HUES64 (cell line): Measurements from ENCODE around the gene MSI2.
A peak's percentile ranks its signal among the peaks of the same experiment; 100 is the strongest.

Source experiments
- H3K27ac ChIP-seq: 2 replicates; pipeline ENCODE4 v1.7.0; 2013; ENCODE audit warnings: low read depth, low read length, inconsistent platforms
- H3K27me3 ChIP-seq: 2 replicates; pipeline ENCODE4 v1.6.1; 2013; ENCODE audit warnings: mild to moderate bottlenecking, low read length; ENCODE audit not compliant: insufficient read depth
- H3K36me3 ChIP-seq: 2 replicates; pipeline ENCODE4 v1.6.1; 2013; ENCODE audit warnings: mild to moderate bottlenecking, low read length; ENCODE audit not compliant: insufficient read depth
- H3K4me1 ChIP-seq: 2 replicates; pipeline ENCODE4 v1.6.1; 2013; ENCODE audit warnings: mild to moderate bottlenecking, low read length, moderate library complexity; ENCODE audit not compliant: insufficient read depth
- H3K4me3 ChIP-seq: 2 replicates; pipeline ENCODE4 v1.5.1; 2013; ENCODE audit warnings: mild to moderate bottlenecking, low read length, moderate library complexity
- H3K9ac ChIP-seq: 2 replicates; pipeline ENCODE4 v1.6.1; 2013; ENCODE audit warnings: mild to moderate bottlenecking, low read depth, low read length
- H3K9me3 ChIP-seq: 2 replicates; pipeline ENCODE4 v1.6.1; 2013; ENCODE audit warnings: low read depth, low read length; ENCODE audit not compliant: insufficient read depth
- WGBS: fragments of 150-250, 120-280 bp; methylation state at CpG from one replicate; pipeline ENCODE4 v1.1.7; 2013; ENCODE audit warnings: missing lambda C conversion rate; 5-methylcytosine and 5-hydroxymethylcytosine counted together

Gene MSI2

GRCh38 chr17:57305908-57306504 lies 49.7 kb downstream of the MSI2 start:
- Histone ChIP-seq H3K4me1 (peaks cover 19% of the 10 kb centered on the region), H3K27me3 (no peaks in the 10 kb centered on the region), H3K4me3 (no peak overlapping the region), H3K27ac (no peak overlapping the region), H3K36me3 (peaks cover 8% of the 10 kb centered on the region; the same call in 1 of the 2 replicates), H3K9ac (no peak overlapping the region), H3K9me3 (no peaks in the 10 kb centered on the region)
- 72% methylated on average over 4 of the region's 5 CpGs for WGBS

- no peaks in the 10 kb centered on the region for H3K9me3 ChIP-seq
- no peak overlapping the region for H3K4me3 ChIP-seq
- peaks cover 41% of the 10 kb centered on the region for H3K4me1 ChIP-seq
- 83% methylated on average over 5 of the region's 5 CpGs for WGBS
- no peaks in the 10 kb centered on the region for H3K27me3 ChIP-seq
- H3K36me3 ChIP-seq, result peaks cover 4% of the 10 kb centered on the region; the same call in 1 of the 2 replicates
- H3K27ac ChIP-seq, result no peak overlapping the region
- H3K9ac ChIP-seq, result no peak overlapping the region
Measured at GRCh38 chr17:57308543-57309186, 52.3 kb downstream of the MSI2 start.

GRCh38 chr17:57309479-57309878 lies 53.2 kb downstream of the MSI2 start:
- H3K36me3 ChIP-seq, result peaks cover 4% of the 10 kb centered on the region; the same call in 1 of the 2 replicates
- no peak overlapping the region for H3K27ac ChIP-seq
- H3K27me3 ChIP-seq, result no peaks in the 10 kb centered on the region
- no peaks in the 10 kb centered on the region for H3K9me3 ChIP-seq
- WGBS, result 85% methylated on average over 7 of the region's 7 CpGs
- H3K9ac ChIP-seq, result no peak overlapping the region
- no peak overlapping the region for H3K4me3 ChIP-seq
- peaks cover 48% of the 10 kb centered on the region for H3K4me1 ChIP-seq

GRCh38 chr17:57311281-57312216 lies 55.2 kb downstream of the MSI2 start:
- WGBS, result 92% methylated on average over 10 of the region's 10 CpGs
- H3K9ac ChIP-seq, result no peak overlapping the region
- H3K27ac ChIP-seq, result no peak overlapping the region; the same call in 1 of the 2 replicates
- peaks cover 38% of the 10 kb centered on the region for H3K4me1 ChIP-seq
- no peak overlapping the region for H3K4me3 ChIP-seq
- H3K27me3 ChIP-seq, result no peaks in the 10 kb centered on the region
- peaks cover 4% of the 10 kb centered on the region; the same call in 1 of the 2 replicates for H3K36me3 ChIP-seq
- H3K9me3 ChIP-seq, result no peaks in the 10 kb centered on the region

- Histone ChIP-seq H3K4me1 (peaks cover 38% of the 10 kb centered on the region), H3K9ac (no peak overlapping the region), H3K36me3 (peaks cover 4% of the 10 kb centered on the region; the same call in 1 of the 2 replicates), H3K27ac (no peak overlapping the region; the same call in 1 of the 2 replicates), H3K9me3 (no peaks in the 10 kb centered on the region), H3K27me3 (no peaks in the 10 kb centered on the region), H3K4me3 (no peak overlapping the region)
- WGBS, result 61% methylated on average over 2 of the region's 2 CpGs
Measured at GRCh38 chr17:57312242-57312641, 55.9 kb downstream of the MSI2 start.

GRCh38 chr17:57313097-57313835 lies 56.9 kb downstream of the MSI2 start:
- Histone ChIP-seq H3K4me3 (no peak overlapping the region), H3K36me3 (no peaks in the 10 kb centered on the region), H3K9ac (peak overlapping the region; percentile 37; the same call in 1 of the 2 replicates), H3K9me3 (no peaks in the 10 kb centered on the region), H3K4me1 (peaks cover 38% of the 10 kb centered on the region), H3K27ac (peak overlapping the region; percentile 81), H3K27me3 (no peaks in the 10 kb centered on the region)
- WGBS, result 64% methylated on average over 12 of the region's 12 CpGs

GRCh38 chr17:57315061-57316015 lies 59.0 kb downstream of the MSI2 start:
- Histone ChIP-seq H3K9ac (no peak overlapping the region), H3K27ac (no peak overlapping the region), H3K27me3 (no peaks in the 10 kb centered on the region), H3K36me3 (no peaks in the 10 kb centered on the region), H3K4me3 (no peak overlapping the region), H3K9me3 (no peaks in the 10 kb centered on the region), H3K4me1 (peaks cover 41% of the 10 kb centered on the region)
- 89% methylated on average over 15 of the region's 16 CpGs for WGBS

GRCh38 chr17:57316361-57316760 lies 60.0 kb downstream of the MSI2 start:
- H3K9ac ChIP-seq, result no peak overlapping the region
- H3K4me3 ChIP-seq, result no peak overlapping the region
- no peaks in the 10 kb centered on the region for H3K9me3 ChIP-seq
- no peak overlapping the region for H3K27ac ChIP-seq
- no peaks in the 10 kb centered on the region for H3K36me3 ChIP-seq
- H3K4me1 ChIP-seq, result peaks cover 41% of the 10 kb centered on the region
- 95% methylated on average over 5 of the region's 5 CpGs for WGBS
- no peaks in the 10 kb centered on the region for H3K27me3 ChIP-seq

GRCh38 chr17:57317079-57317478 lies 60.8 kb downstream of the MSI2 start:
- H3K4me1 ChIP-seq, result peaks cover 38% of the 10 kb centered on the region
- H3K9ac ChIP-seq, result no peak overlapping the region
- no peaks in the 10 kb centered on the region for H3K36me3 ChIP-seq
- no peak overlapping the region for H3K27ac ChIP-seq
- H3K9me3 ChIP-seq, result no peaks in the 10 kb centered on the region
- 92% methylated on average over 3 of the region's 3 CpGs for WGBS
- no peak overlapping the region for H3K4me3 ChIP-seq
- no peaks in the 10 kb centered on the region for H3K27me3 ChIP-seq

- Histone ChIP-seq H3K36me3 (no peaks in the 10 kb centered on the region; the same call in 1 of the 2 replicates), H3K4me3 (no peak overlapping the region), H3K27ac (no peak overlapping the region), H3K27me3 (no peaks in the 10 kb centered on the region), H3K9ac (no peak overlapping the region), H3K9me3 (no peaks in the 10 kb centered on the region), H3K4me1 (peaks cover 20% of the 10 kb centered on the region)
- WGBS, result 95% methylated on average over 6 of the region's 6 CpGs
Measured at GRCh38 chr17:57318913-57319312, 62.6 kb downstream of the MSI2 start.
